ENCODE data around the gene ZGLP1. TPM values are rescaled to one million over a fixed set of nuclear protein-coding genes. Genes with fewer than 3 reads are reported as not detected.

ZGLP1 gene
- total RNA-seq, 4 donors from 2014 or later, result 0.75 to 8.8 (median 2.2) TPM

DNA sequence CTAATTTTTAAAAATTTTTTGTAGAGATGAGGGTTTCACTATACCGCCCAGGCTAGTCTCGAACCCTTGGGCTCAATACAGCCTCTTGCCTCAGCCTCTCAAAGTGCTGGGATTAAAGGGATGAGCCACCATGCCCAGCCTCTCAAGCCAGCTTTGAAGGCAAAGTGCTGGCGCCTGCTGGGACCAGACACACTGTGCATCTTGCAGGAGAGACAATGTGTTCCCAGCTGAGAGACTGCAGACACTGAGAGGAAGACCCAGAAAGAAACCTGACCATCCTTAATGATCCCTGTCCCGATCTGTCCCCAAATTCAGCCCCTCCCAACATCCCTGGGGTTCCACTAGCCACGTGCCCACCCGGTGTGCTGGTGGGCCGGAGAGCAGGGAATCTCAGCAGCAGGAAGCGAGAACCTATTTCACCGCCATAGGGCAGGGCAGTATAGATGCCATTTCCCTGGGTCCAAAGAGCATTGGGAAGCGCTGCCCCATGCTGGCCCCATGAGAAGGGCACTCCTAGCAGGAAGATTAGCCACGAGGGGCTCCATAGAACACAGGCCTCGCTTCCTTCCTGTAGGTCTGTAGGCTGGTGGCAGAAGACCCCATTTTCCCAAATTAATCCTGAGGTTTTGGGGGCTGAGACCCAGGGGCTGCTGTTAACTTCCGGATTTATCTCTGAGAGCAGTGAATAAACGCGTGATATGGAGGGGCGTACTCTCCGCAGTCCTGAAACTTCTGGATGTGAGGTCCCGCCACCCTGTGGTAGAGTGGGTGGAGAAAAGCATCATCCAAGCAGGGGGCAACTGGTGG, 22.7 kb upstream of the ZGLP1 start:
- intact Hi-C loops (cut with DNase I), result no loop called here

GRCh38 chr19:10329555-10329954, 19.9 kb upstream of the ZGLP1 start:
- Histone ChIP-seq H3K9me3 (no peaks in the 10 kb centered on the region), H3K27ac (no peak overlapping the region), H3K4me1 (peaks cover 11 to 20% of the 10 kb centered on the region in 2 donors), H3K27me3 (no peaks in the 10 kb centered on the region), H3K4me3 (replicated peaks in 1 of 3) (no peak overlapping the region), H3K36me3 (peaks cover 34 to 59% of the 10 kb centered on the region in 2 donors)
- WGBS, 2 donors, result 89 to 100% methylated on average over 3 to 4 of the region's 13 CpGs
- intact Hi-C loops (cut with DNase I), result no loop called here
- TF ChIP-seq, protein P1, sequence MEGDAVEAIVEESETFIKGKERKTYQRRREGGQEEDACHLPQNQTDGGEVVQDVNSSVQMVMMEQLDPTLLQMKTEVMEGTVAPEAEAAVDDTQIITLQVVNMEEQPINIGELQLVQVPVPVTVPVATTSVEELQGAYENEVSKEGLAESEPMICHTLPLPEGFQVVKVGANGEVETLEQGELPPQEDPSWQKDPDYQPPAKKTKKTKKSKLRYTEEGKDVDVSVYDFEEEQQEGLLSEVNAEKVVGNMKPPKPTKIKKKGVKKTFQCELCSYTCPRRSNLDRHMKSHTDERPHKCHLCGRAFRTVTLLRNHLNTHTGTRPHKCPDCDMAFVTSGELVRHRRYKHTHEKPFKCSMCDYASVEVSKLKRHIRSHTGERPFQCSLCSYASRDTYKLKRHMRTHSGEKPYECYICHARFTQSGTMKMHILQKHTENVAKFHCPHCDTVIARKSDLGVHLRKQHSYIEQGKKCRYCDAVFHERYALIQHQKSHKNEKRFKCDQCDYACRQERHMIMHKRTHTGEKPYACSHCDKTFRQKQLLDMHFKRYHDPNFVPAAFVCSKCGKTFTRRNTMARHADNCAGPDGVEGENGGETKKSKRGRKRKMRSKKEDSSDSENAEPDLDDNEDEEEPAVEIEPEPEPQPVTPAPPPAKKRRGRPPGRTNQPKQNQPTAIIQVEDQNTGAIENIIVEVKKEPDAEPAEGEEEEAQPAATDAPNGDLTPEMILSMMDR (IDR thresholded peaks at IDR 0.05), result no peak
- TF ChIP-seq POLR2A (IDR thresholded peaks at IDR 0.05), result no peak
- DNase-seq, result no peak

More for the DNA sequence above, 22.7 kb upstream of the ZGLP1 start:
- peak overlapping the region; percentile 74 to 98 (median 75) for H3K4me3 ChIP-seq (replicated peaks in 1 of 3)
- peaks cover 26 to 33% of the 10 kb centered on the region in 2 donors for H3K36me3 ChIP-seq
- TF ChIP-seq, protein P1 (IDR thresholded peaks at IDR 0.05), result peak in 2 of 6 experiments; percentile 5 to 8
- TF ChIP-seq POLR2A (IDR thresholded peaks at IDR 0.05), result no peak
- no peaks in the 10 kb centered on the region for H3K9me3 ChIP-seq
- H3K27ac ChIP-seq, result peak overlapping the region in 1 of 3 donors; percentile 58
- no peaks in the 10 kb centered on the region for H3K27me3 ChIP-seq
- DNase-seq, result no peak
- peaks cover 11 to 24% of the 10 kb centered on the region in 2 donors for H3K4me1 ChIP-seq
- WGBS, 2 donors, result 35 to 46% methylated on average over 14 to 17 of the region's 18 CpGs

- WGBS, 2 donors, result 95 to 97% methylated on average over 5 to 38 of the region's 41 CpGs
- H3K4me3 ChIP-seq (replicated peaks in 1 of 3), result no peak overlapping the region
- peaks cover 38 to 67% of the 10 kb centered on the region in 2 donors for H3K36me3 ChIP-seq
- no peak for TF ChIP-seq POLR2A (IDR thresholded peaks at IDR 0.05)
- TF ChIP-seq, protein P1 (IDR thresholded peaks at IDR 0.05), result no peak
- peaks cover 7 to 13% of the 10 kb centered on the region in 2 donors for H3K4me1 ChIP-seq
- DNase-seq, result no peak
- H3K27ac ChIP-seq, result no peak overlapping the region
- H3K9me3 ChIP-seq, result no peaks in the 10 kb centered on the region
- no peaks in the 10 kb centered on the region for H3K27me3 ChIP-seq
- intact Hi-C loops (cut with DNase I), result no loop called here
These were observed 19.2 kb upstream of the ZGLP1 start for GRCh38 chr19:10328558-10329429.

DNA sequence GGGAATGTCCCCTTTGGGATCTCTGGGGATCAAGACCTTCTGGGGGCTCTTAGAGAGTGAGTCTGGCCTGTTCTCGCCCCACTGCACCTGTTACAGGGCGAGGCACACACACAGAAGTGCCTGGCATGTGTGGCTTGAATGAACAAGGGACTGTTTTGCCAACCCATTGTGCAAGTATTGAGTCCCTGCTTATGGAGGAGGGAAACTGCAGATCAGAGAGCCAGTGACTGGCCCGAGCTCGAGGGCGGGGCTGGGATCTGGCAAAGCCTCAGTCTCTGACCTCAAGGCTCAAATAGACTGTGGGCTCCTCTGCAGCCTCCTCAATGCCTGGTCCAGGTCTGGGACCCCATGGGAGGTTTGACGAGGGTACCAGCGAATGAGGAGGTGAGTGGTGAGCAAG, 18.2 kb upstream of the ZGLP1 start:
- Histone ChIP-seq H3K27ac (no peak overlapping the region), H3K4me1 (peaks cover 6 to 12% of the 10 kb centered on the region in 2 donors), H3K9me3 (no peaks in the 10 kb centered on the region), H3K4me3 (replicated peaks in 1 of 3) (no peak overlapping the region), H3K27me3 (no peaks in the 10 kb centered on the region), H3K36me3 (peaks cover 44 to 74% of the 10 kb centered on the region in 2 donors)
- TF ChIP-seq POLR2A (IDR thresholded peaks at IDR 0.05), result no peak
- TF ChIP-seq, protein P1 (IDR thresholded peaks at IDR 0.05), result no peak
- no peak for DNase-seq
- 85 to 88% methylated on average over 7 of the region's 7 CpGs for WGBS, 2 donors
- intact Hi-C loops (cut with DNase I), result no loop called here
